GM18498 (cell line): Measurements from ENCODE around the gene POLR1E.

ENCODE experiments used
- ATAC-seq: cut with Tn5 transposase; IDR thresholded peaks from one replicate; pipeline ENCODE4 v1.9.1; 2021; ENCODE audit warnings: mild to moderate bottlenecking, moderate library complexity; ENCODE audit not compliant: unreplicated experiment

Gene POLR1E

GRCh38 chr9:37531699-37532098 lies 46.0 kb downstream of the POLR1E start:
- no peak for ATAC-seq

GRCh38 chr9:37534412-37534811 lies 48.7 kb downstream of the POLR1E start:
- no peak for ATAC-seq

- ATAC-seq: no peak
These were observed 49.2 kb downstream of the POLR1E start for GRCh38 chr9:37534901-37535300.

GRCh38 chr9:37538099-37538498 lies 52.4 kb downstream of the POLR1E start:
- ATAC-seq: no peak

- no peak for ATAC-seq
These were observed 53.9 kb downstream of the POLR1E start for GRCh38 chr9:37539634-37540033.

- no peak for ATAC-seq
These were observed 54.9 kb downstream of the POLR1E start for GRCh38 chr9:37540634-37541033.

GRCh38 chr9:37541465-37541864 lies 55.7 kb downstream of the POLR1E start:
- ATAC-seq: no peak

GRCh38 chr9:37542488-37542887 lies 56.7 kb downstream of the POLR1E start:
- ATAC-seq: no peak

- no peak for ATAC-seq
These were observed 57.1 kb downstream of the POLR1E start for GRCh38 chr9:37542895-37543294.

- no peak for ATAC-seq
These were observed 57.7 kb downstream of the POLR1E start for GRCh38 chr9:37543468-37543867.

GRCh38 chr9:37547328-37547878 lies 61.7 kb downstream of the POLR1E start:
- no peak for ATAC-seq

GRCh38 chr9:37549527-37549926 lies 63.8 kb downstream of the POLR1E start:
- no peak for ATAC-seq

GRCh38 chr9:37550781-37551180 lies 65.0 kb downstream of the POLR1E start:
- ATAC-seq: no peak

GRCh38 chr9:37551468-37551867 lies 65.7 kb downstream of the POLR1E start:
- ATAC-seq: no peak

GRCh38 chr9:37551888-37552287 lies 66.1 kb downstream of the POLR1E start:
- no peak for ATAC-seq
